ENCODE measurements around the gene ASIC1. TPM values are rescaled to one million over a fixed set of nuclear protein-coding genes. Genes with fewer than 3 reads are reported as not detected.
A peak's percentile ranks its signal among the peaks of the same experiment; 100 is the strongest.

The ASIC1 gene
- total RNA-seq, 2 experiments from 2014 or later = 10.8 TPM

DNA sequence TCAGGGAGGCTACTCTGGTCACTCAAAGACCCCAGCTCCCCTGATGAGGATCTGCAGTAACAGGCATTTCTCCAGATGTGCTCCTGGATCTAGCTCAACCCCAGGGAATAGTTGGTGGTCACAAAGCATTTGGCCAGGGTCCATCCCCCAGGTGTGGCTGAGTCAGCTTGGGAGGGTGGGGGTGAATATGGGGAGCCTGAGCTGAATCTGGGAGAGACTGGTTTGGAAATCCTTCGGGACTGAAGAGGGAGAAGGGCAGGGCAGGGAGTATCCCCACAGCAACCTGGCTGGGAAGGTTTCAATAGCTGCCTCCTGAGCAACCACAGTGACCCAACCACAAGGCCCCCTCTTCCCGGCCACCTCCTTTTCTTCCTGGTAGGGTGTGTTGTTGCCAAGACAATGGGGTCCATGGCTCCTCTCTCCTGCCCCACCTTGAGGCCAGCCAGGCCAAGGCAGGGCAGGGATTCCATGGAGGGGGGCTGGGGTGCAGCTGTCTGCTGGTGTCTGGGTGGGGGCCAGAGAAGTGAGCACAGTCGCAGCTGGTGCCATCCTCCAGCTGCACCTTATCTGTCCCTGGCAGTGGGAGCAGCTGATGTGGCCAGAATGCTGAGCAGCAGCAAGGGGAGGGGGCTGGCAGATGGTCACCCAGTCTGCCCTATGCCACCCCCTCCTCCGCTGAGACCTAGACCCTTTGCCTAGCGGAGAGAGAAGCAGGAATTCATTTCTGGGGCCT lies 5.5 kb downstream of the ASIC1 start:
- H3K27ac Mint-ChIP-seq = no peak overlapping the region
- no peak for DNase-seq
- H3K36me3 Mint-ChIP-seq = peaks cover 5% of the 10 kb centered on the region
- H3K9me3 Mint-ChIP-seq = no peaks in the 10 kb centered on the region
- no peak overlapping the region for H3K4me3 Mint-ChIP-seq
- H3K4me1 Mint-ChIP-seq = peaks cover 28% of the 10 kb centered on the region
- no peaks in the 10 kb centered on the region for H3K27me3 Mint-ChIP-seq

- H3K4me3 Mint-ChIP-seq = no peak overlapping the region
- H3K27ac Mint-ChIP-seq = no peak overlapping the region
- H3K4me1 Mint-ChIP-seq = peaks cover 9% of the 10 kb centered on the region
- H3K9me3 Mint-ChIP-seq = no peaks in the 10 kb centered on the region
- peaks cover 5% of the 10 kb centered on the region for H3K36me3 Mint-ChIP-seq
- no peaks in the 10 kb centered on the region for H3K27me3 Mint-ChIP-seq
- no peak for DNase-seq
These were observed 8.4 kb downstream of the ASIC1 start for GRCh38 chr12:50065726-50066310.

DNA sequence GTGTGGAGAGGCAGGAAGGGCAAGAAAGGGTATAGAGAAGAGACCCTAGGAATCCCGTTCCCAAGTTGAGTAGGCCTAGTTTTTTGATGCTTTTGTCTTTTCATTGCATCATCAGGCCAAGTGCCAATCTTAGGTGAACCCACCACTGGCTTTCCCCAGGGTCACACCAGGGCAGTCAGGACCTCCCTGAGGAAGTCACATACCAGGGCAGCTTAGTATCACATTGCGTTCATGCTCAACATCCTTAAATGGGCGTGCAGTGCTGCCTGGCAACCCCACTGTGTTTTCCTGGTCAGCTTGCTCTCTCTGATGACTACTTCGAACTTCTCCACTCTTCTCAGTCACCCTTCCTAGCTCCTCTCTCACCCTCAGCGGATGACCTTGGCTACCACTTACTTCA lies 9.0 kb downstream of the ASIC1 start:
- Mint-ChIP-seq H3K4me3 (no peak overlapping the region), H3K9me3 (no peaks in the 10 kb centered on the region), H3K36me3 (peaks cover under 1% of the 10 kb centered on the region), H3K27me3 (no peaks in the 10 kb centered on the region), H3K4me1 (peaks cover 8% of the 10 kb centered on the region), H3K27ac (no peak overlapping the region)
- no peak for DNase-seq

GRCh38 chr12:50069069-50069468 lies 11.7 kb downstream of the ASIC1 start:
- H3K4me3 Mint-ChIP-seq = no peak overlapping the region

DNA sequence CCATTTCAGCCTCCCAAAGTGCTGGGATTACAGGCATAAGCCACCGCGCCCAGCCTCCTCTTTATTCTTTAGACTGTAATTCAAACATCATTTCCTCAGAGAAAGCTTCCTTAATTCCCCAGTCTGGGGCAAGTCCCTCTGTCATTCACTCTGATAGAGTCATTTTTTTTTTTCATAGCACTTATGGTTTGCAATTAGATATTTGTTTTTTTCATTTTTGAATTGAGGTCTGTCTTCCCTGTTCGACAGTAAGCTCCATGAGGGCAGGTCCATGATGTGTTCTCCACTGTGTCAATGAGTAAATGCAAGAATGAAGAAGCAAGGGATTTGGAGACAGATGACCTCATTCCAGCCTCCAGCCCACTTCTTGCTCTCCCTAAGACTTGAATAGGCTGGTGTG lies 12.1 kb downstream of the ASIC1 start:
- Mint-ChIP-seq H3K9me3 (no peaks in the 10 kb centered on the region), H3K36me3 (no peaks in the 10 kb centered on the region), H3K27ac (no peak overlapping the region), H3K4me3 (no peak overlapping the region), H3K27me3 (no peaks in the 10 kb centered on the region), H3K4me1 (peaks cover 8% of the 10 kb centered on the region)
- no peak for DNase-seq

More at GRCh38 chr12:50069069-50069468, 11.7 kb downstream of the ASIC1 start:
- DNase-seq = no peak
- H3K4me1 Mint-ChIP-seq = peaks cover 8% of the 10 kb centered on the region
- H3K36me3 Mint-ChIP-seq = no peaks in the 10 kb centered on the region
- H3K9me3 Mint-ChIP-seq = no peaks in the 10 kb centered on the region
- H3K27me3 Mint-ChIP-seq = no peaks in the 10 kb centered on the region
- no peak overlapping the region for H3K27ac Mint-ChIP-seq

DNA sequence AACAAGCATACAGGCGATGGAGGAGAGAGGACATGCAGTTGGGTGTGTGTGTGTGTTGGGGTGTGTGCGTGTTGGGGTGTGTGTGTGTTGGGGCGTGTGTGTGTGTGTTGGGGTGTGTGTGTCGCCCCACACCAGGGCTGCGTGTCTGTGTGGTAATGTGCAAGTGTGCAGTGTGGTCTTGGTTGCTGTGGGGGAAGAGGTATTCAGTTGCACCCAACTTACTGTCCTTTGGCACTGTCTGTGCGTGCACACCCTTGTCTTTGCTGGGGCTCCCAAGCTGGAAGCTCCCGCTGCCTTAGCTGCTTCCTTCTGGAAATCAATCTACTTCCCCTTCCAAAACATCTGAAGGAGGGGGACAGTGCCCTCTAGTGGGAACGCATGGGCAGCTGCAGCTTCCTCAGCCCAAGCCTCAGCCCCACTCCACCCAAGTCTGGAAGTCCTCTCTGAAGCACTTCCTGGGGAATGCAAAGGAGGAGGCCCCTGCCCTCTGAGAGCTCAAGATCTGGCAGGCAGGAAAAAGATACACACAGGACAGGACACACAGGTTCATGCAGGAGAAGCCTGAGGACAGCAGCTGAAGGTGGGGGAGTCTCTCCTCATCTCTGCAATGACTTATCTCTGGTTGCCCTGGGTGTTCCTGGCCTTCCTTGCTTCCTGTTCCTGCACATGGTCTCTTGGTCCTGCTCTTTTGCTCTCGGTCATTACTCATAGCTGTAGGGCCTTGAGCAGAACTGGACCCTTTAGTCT lies 13.1 kb downstream of the ASIC1 start:
- no peak overlapping the region for H3K27ac Mint-ChIP-seq

GRCh38 chr12:50072198-50072907 lies 15.0 kb downstream of the ASIC1 start:
- H3K27ac Mint-ChIP-seq = no peak overlapping the region
- peaks cover 11% of the 10 kb centered on the region for H3K4me1 Mint-ChIP-seq
- DNase-seq = no peak
- H3K9me3 Mint-ChIP-seq = no peaks in the 10 kb centered on the region
- no peaks in the 10 kb centered on the region for H3K27me3 Mint-ChIP-seq
- H3K36me3 Mint-ChIP-seq = no peaks in the 10 kb centered on the region
- H3K4me3 Mint-ChIP-seq = no peak overlapping the region

More for the DNA sequence above, 13.1 kb downstream of the ASIC1 start:
- no peaks in the 10 kb centered on the region for H3K9me3 Mint-ChIP-seq
- H3K4me3 Mint-ChIP-seq = no peak overlapping the region
- peaks cover 11% of the 10 kb centered on the region for H3K4me1 Mint-ChIP-seq
- DNase-seq = peak; percentile 60
- H3K27me3 Mint-ChIP-seq = no peaks in the 10 kb centered on the region
- no peaks in the 10 kb centered on the region for H3K36me3 Mint-ChIP-seq

DNA sequence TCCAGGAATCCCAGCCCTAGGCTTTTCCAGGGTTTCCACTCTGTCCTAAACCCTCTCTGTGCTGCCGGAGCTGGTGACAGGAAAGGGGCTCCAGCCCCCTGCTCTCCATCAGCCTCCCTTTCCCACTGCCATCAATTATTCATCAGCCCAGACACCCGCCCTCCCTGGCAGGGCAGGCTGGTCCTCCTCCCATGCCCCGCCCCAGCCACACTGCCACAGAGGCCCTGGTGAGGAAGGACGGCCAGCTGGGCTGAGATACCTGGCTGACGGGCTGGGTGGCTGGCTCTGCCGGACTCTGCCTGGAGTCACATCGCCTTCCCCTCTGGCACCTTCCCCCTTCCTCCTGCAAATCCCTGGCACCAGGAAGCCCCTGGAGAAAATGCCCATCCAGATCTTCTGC lies 15.8 kb downstream of the ASIC1 start:
- no peak for DNase-seq
- no peaks in the 10 kb centered on the region for H3K36me3 Mint-ChIP-seq
- H3K27me3 Mint-ChIP-seq = no peaks in the 10 kb centered on the region

DNA sequence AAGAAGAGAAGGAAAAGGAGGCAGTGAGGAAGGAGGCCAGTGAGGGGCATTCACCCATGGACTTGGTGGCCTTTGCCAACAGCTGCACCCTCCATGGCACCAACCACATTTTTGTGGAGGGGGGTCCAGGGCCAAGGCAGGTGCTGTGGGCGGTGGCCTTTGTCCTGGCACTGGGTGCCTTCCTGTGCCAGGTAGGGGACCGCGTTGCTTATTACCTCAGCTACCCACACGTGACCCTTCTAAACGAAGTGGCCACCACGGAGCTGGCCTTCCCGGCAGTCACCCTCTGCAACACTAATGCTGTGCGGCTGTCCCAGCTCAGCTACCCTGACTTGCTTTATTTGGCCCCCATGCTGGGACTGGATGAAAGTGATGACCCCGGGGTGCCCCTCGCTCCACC lies 16.3 kb downstream of the ASIC1 start:
- Mint-ChIP-seq H3K27ac (no peak overlapping the region), H3K9me3 (no peaks in the 10 kb centered on the region), H3K27me3 (no peaks in the 10 kb centered on the region), H3K36me3 (peaks cover 3% of the 10 kb centered on the region), H3K4me3 (no peak overlapping the region), H3K4me1 (peaks cover 11% of the 10 kb centered on the region)
- no peak for DNase-seq

More for the DNA sequence above, 15.8 kb downstream of the ASIC1 start:
- peaks cover 11% of the 10 kb centered on the region for H3K4me1 Mint-ChIP-seq
- no peaks in the 10 kb centered on the region for H3K9me3 Mint-ChIP-seq
- no peak overlapping the region for H3K4me3 Mint-ChIP-seq
- H3K27ac Mint-ChIP-seq = no peak overlapping the region

GRCh38 chr12:50074936-50075807 lies 17.8 kb downstream of the ASIC1 start:
- H3K27me3 Mint-ChIP-seq = no peaks in the 10 kb centered on the region
- H3K4me3 Mint-ChIP-seq = no peak overlapping the region
- no peaks in the 10 kb centered on the region for H3K9me3 Mint-ChIP-seq
- H3K36me3 Mint-ChIP-seq = peaks cover 4% of the 10 kb centered on the region
- peak; percentile 77 for DNase-seq
- H3K4me1 Mint-ChIP-seq = peaks cover 11% of the 10 kb centered on the region
- peak overlapping the region; percentile 34 for H3K27ac Mint-ChIP-seq

- H3K4me1 Mint-ChIP-seq = peaks cover 4% of the 10 kb centered on the region
- peaks cover 4% of the 10 kb centered on the region for H3K36me3 Mint-ChIP-seq
- no peak overlapping the region for H3K4me3 Mint-ChIP-seq
- DNase-seq = no peak
- no peaks in the 10 kb centered on the region for H3K9me3 Mint-ChIP-seq
- H3K27ac Mint-ChIP-seq = no peak overlapping the region
- H3K27me3 Mint-ChIP-seq = no peaks in the 10 kb centered on the region
These were observed 18.4 kb downstream of the ASIC1 start for GRCh38 chr12:50075808-50076170.

GRCh38 chr12:50077099-50077498 lies 19.7 kb downstream of the ASIC1 start:
- Mint-ChIP-seq H3K27ac (no peak overlapping the region), H3K36me3 (peaks cover 4% of the 10 kb centered on the region), H3K4me1 (peaks cover 4% of the 10 kb centered on the region)

GRCh38 chr12:50078281-50078680 lies 20.9 kb downstream of the ASIC1 start:
- no peak for DNase-seq
- no peak overlapping the region for H3K27ac Mint-ChIP-seq
- no peaks in the 10 kb centered on the region for H3K27me3 Mint-ChIP-seq
- no peaks in the 10 kb centered on the region for H3K9me3 Mint-ChIP-seq
- peaks cover 4% of the 10 kb centered on the region for H3K36me3 Mint-ChIP-seq
- H3K4me3 Mint-ChIP-seq = no peak overlapping the region
- H3K4me1 Mint-ChIP-seq = peaks cover 7% of the 10 kb centered on the region

More at GRCh38 chr12:50077099-50077498, 19.7 kb downstream of the ASIC1 start:
- no peaks in the 10 kb centered on the region for H3K9me3 Mint-ChIP-seq
- no peak for DNase-seq
- H3K27me3 Mint-ChIP-seq = no peaks in the 10 kb centered on the region
- H3K4me3 Mint-ChIP-seq = no peak overlapping the region

- no peak overlapping the region for H3K4me3 Mint-ChIP-seq
- H3K4me1 Mint-ChIP-seq = peaks cover 11% of the 10 kb centered on the region
- no peaks in the 10 kb centered on the region for H3K9me3 Mint-ChIP-seq
- H3K36me3 Mint-ChIP-seq = peaks cover 6% of the 10 kb centered on the region
- no peak overlapping the region for H3K27ac Mint-ChIP-seq
- DNase-seq = no peak
- no peaks in the 10 kb centered on the region for H3K27me3 Mint-ChIP-seq
These were observed 22.4 kb downstream of the ASIC1 start for GRCh38 chr12:50079771-50080170.
